Measurements from ENCODE around the gene INO80D.

GRCh38 chr2:205952282-205952681 is 133.7 kb downstream of the INO80D start:
- TF ChIP-seq CTCF (IDR thresholded peaks at IDR 0.05), result no peak
- no peak for TF ChIP-seq POLR2A (IDR thresholded peaks at IDR 0.05)

All from testis (tissue), 2 donors.